ENCODE data around the gene PTGIS. TPM values are rescaled to one million over a fixed set of nuclear protein-coding genes. Genes with fewer than 3 reads are reported as not detected.

The PTGIS gene
- total and polyA plus RNA-seq, 2 donors (not counting 3 experiments of a cell fraction or from before 2014, with no cell fraction given): 6.2 to 11.8 TPM

DNA sequence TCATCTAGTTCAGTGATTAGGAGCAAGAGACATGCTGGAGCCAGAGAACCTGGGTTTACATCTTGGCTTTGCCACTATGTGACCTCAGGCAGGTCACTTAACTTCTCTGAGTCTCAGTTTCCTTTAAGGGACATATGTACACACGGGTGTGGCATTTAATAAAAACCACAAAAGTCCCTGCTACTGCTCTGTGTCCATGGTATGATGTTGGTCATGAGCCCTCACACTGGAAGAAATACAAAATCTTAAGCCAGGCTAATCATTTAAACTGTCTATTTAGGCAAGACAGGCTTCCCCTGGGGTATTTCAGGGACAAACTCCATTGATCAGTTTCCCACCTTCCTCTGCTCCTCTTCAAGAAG is 12.9 kb upstream of the PTGIS start:
- no peak for TF ChIP-seq JUN (IDR thresholded peaks at IDR 0.05; ENCODE audit: borderline replicate concordance, insufficient read depth, insufficient read length, low read depth)
- TF ChIP-seq FOS (IDR thresholded peaks at IDR 0.05; ENCODE audit: borderline replicate concordance, insufficient read depth, low read length): no peak
- TF ChIP-seq, protein P1, sequence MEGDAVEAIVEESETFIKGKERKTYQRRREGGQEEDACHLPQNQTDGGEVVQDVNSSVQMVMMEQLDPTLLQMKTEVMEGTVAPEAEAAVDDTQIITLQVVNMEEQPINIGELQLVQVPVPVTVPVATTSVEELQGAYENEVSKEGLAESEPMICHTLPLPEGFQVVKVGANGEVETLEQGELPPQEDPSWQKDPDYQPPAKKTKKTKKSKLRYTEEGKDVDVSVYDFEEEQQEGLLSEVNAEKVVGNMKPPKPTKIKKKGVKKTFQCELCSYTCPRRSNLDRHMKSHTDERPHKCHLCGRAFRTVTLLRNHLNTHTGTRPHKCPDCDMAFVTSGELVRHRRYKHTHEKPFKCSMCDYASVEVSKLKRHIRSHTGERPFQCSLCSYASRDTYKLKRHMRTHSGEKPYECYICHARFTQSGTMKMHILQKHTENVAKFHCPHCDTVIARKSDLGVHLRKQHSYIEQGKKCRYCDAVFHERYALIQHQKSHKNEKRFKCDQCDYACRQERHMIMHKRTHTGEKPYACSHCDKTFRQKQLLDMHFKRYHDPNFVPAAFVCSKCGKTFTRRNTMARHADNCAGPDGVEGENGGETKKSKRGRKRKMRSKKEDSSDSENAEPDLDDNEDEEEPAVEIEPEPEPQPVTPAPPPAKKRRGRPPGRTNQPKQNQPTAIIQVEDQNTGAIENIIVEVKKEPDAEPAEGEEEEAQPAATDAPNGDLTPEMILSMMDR (IDR thresholded peaks at IDR 0.05; ENCODE audit: extremely low read depth in 1 of 2, insufficient read depth in 1 of 2, low read depth in 1 of 2, low read length in 2 of 2): no peak
- TF ChIP-seq, protein P2, sequence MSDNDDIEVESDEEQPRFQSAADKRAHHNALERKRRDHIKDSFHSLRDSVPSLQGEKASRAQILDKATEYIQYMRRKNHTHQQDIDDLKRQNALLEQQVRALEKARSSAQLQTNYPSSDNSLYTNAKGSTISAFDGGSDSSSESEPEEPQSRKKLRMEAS (IDR thresholded peaks at IDR 0.05; ENCODE audit: insufficient read depth, insufficient read length): no peak
- no peak for TF ChIP-seq EZH2 (IDR thresholded peaks at IDR 0.05; ENCODE audit: borderline replicate concordance, low read depth, low read length, severe bottlenecking)
- TF ChIP-seq POLR2A (IDR thresholded peaks at IDR 0.05; ENCODE audit: low read depth, low read length): no peak
- TF ChIP-seq GATA2 (IDR thresholded peaks at IDR 0.05; ENCODE audit: insufficient read depth, insufficient read length, low read depth, low read length): no peak
- TF ChIP-seq POLR2AphosphoS5 (IDR thresholded peaks at IDR 0.05; ENCODE audit: insufficient read depth, low read depth, low read length): no peak
- no peak for TF ChIP-seq MYC (IDR thresholded peaks at IDR 0.05; ENCODE audit: low read depth, low read length)
- no peak overlapping the region for H3K9ac ChIP-seq (replicated peaks; ENCODE audit: extremely low read depth, insufficient read depth, low read length)
- H3K9me1 ChIP-seq (replicated peaks; ENCODE audit: control insufficient read depth, extremely low read depth, insufficient read depth, low read length): no peaks in the 10 kb centered on the region
- H4K20me1 ChIP-seq (replicated peaks; ENCODE audit: control insufficient read depth, extremely low read depth, insufficient read depth, low read length): no peaks in the 10 kb centered on the region
- H3K4me2 ChIP-seq (ENCODE audit: insufficient read depth, low read length): no peak overlapping the region
- no peaks in the 10 kb centered on the region for H3K79me2 ChIP-seq (ENCODE audit: control insufficient read depth, insufficient read depth, low read length)
- intact Hi-C loops (cut with micrococcal nuclease): no loop called here
- no peak overlapping the region for H3K4me3 ChIP-seq (replicated peaks in 1 of 3; ENCODE audit: insufficient read depth in 1 of 3, low read depth in 1 of 3, low read length in 3 of 3)
- POLR2A ChIA-PET: interaction anchor here (0.7 kb wide), 1 partner anchor 19 kb away, joined by 4 read pairs; no protein-coding TSS in a partner anchor
- H2AFZ ChIP-seq (ENCODE audit: low read depth, low read length): no peak overlapping the region
- BruUV-seq (replicated peaks): no TSS peak
- dilution Hi-C loops (cut with MboI; ENCODE audit: extremely low pct_ligation_motif_present, low sequenced_read_pairs): no loop called here
- H3K36me3 ChIP-seq (ENCODE audit: control insufficient read depth in 2 of 2, extremely low read depth in 1 of 2, insufficient read depth in 2 of 2, low read length in 2 of 2): no peaks in the 10 kb centered on the region
- DNase-seq (ENCODE audit: low read depth, low spot score) (no peak), FAIRE-seq (no peak)
- H3K9me3 ChIP-seq (replicated peaks; ENCODE audit: control insufficient read depth, insufficient read depth, low read length): peaks cover 2% of the 10 kb centered on the region
- H3K27me3 ChIP-seq (ENCODE audit: control insufficient read depth in 2 of 2, insufficient read depth in 2 of 2, low read length in 2 of 2): no peaks in the 10 kb centered on the region
- no peaks in the 10 kb centered on the region for H3K4me1 ChIP-seq (ENCODE audit: control insufficient read depth, extremely low read depth, insufficient read depth, low read length)
- H3K27ac ChIP-seq (ENCODE audit: insufficient read depth, low read depth, low read length): no peak overlapping the region
- CTCF ChIA-PET: interaction anchor here (0.8 to 6.8 kb wide), 5 partner anchors 9 to 39 kb away, joined by 3 to 45 read pairs (median 3); no protein-coding TSS in a partner anchor
